T-helper 2 cell (primary cell): ENCODE results near the gene AP3D1.
"Not testable (repeated sequence)": the region's sequence is repeated elsewhere in the genome, so short reads cannot be mapped to it uniquely, and the experiment has no call there.

ENCODE experiments used
- DNase-seq, 5 experiments: peaks; one replicate each; pipeline versions ENCODE4 v3.0.0 to v3.0.0-alpha.2; 2012 to 2022

AP3D1 gene

GRCh38 chr19:2149980-2150793 is 1.2 kb downstream of the AP3D1 start:
- DNase-seq = no peak

GRCh38 chr19:2148482-2149135 is 2.8 kb downstream of the AP3D1 start:
- DNase-seq = no peak

- DNase-seq = no peak
These were observed 5.5 kb downstream of the AP3D1 start for GRCh38 chr19:2145831-2146241.

GRCh38 chr19:2144190-2144589 is 7.2 kb downstream of the AP3D1 start:
- no peak for DNase-seq

GRCh38 chr19:2142173-2142829 is 9.1 kb downstream of the AP3D1 start:
- no peak for DNase-seq

- DNase-seq = no peak
These were observed 11.2 kb downstream of the AP3D1 start for GRCh38 chr19:2140138-2140569.

- no peak for DNase-seq
These were observed 11.8 kb downstream of the AP3D1 start for GRCh38 chr19:2139385-2140137.

- DNase-seq = no peak
These were observed 13.2 kb downstream of the AP3D1 start for GRCh38 chr19:2138061-2138728.

GRCh38 chr19:2136796-2137195 is 14.6 kb downstream of the AP3D1 start:
- DNase-seq = no peak

- no peak for DNase-seq
These were observed 15.6 kb downstream of the AP3D1 start for GRCh38 chr19:2135474-2136402.

GRCh38 chr19:2132731-2133490 is 18.5 kb downstream of the AP3D1 start:
- no peak for DNase-seq

- DNase-seq = no peak
These were observed 19.2 kb downstream of the AP3D1 start for GRCh38 chr19:2132191-2132590.

- DNase-seq = not testable (repeated sequence)
These were observed 20.1 kb downstream of the AP3D1 start for GRCh38 chr19:2131012-2131975.

GRCh38 chr19:2129892-2130770 is 21.2 kb downstream of the AP3D1 start:
- DNase-seq = no peak

GRCh38 chr19:2129486-2129885 is 21.9 kb downstream of the AP3D1 start:
- no peak for DNase-seq

GRCh38 chr19:2129022-2129421 is 22.3 kb downstream of the AP3D1 start:
- DNase-seq = no peak

- DNase-seq = not testable (repeated sequence)
These were observed 23.1 kb downstream of the AP3D1 start for GRCh38 chr19:2128252-2128651.

GRCh38 chr19:2127758-2128157 is 23.6 kb downstream of the AP3D1 start:
- no peak for DNase-seq
